Endothelial cell of umbilical vein (primary cell): ENCODE results near the gene C3orf33. TPM values are rescaled to one million over a fixed set of nuclear protein-coding genes. Genes with fewer than 3 reads are reported as not detected.
"Not testable (repeated sequence)": the region's sequence is repeated elsewhere in the genome, so short reads cannot be mapped to it uniquely, and the experiment has no call there.

ENCODE experiments used
- BruUV-seq: library from RNA; stranded (reverse); fragments of 400-500 nt; replicated peaks from 2 replicates; lab custom pipeline; 2021; lab: Mats Ljungman, UMichigan
- CTCF ChIA-PET: fragments of 300-600, 350-600 bp; sonication (Branson Sonifier 250); formaldehyde crosslinking; loops from one replicate; lab custom pipeline; 2021; ENCODE audit warnings: antibody characterized with exemption, inconsistent platforms; lab: Charles Lee
- POLR2A ChIA-PET: fragments of 300-600, 350-600 bp; sonication (Branson Sonifier 250); formaldehyde crosslinking; loops from one replicate; lab custom pipeline; 2021; ENCODE audit warnings: antibody characterized with exemption, inconsistent platforms; lab: Charles Lee
- DNase-seq: peaks from one replicate; pipeline ENCODE4 v3.0.0-alpha.2; 2011; ENCODE audit warnings: low read depth, low spot score
- FAIRE-seq: peaks from 2 replicates; lab custom pipeline; 2011; peaks lifted over from hg19 to GRCh38; lab: Jason Lieb, UNC
- H2AFZ ChIP-seq: 2 replicates; pipeline ENCODE4 v1.6.0; 2012; ENCODE audit warnings: low read depth, low read length, control low read depth, inconsistent platforms
- H3K27ac ChIP-seq: 2 replicates; pipeline ENCODE4 v1.5.1; 2011; ENCODE audit warnings: low read depth, mild to moderate bottlenecking, control low read depth, low read length, moderate library complexity; ENCODE audit not compliant: insufficient read depth
- H3K27me3 ChIP-seq, 2 experiments: 2 replicates each; pipeline versions ENCODE4 v1.6.0 to v1.6.1; 2011; ENCODE audit warnings: low read length in 2 of 2, mixed read lengths in 1 of 2; ENCODE audit not compliant: control insufficient read depth in 2 of 2, insufficient read depth in 2 of 2
- H3K36me3 ChIP-seq, 2 experiments: 2 replicates in 1 of 2; 3 replicates in 1 of 2; pipeline ENCODE4 v1.5.1; 2011; ENCODE audit warnings: low read length in 2 of 2, mild to moderate bottlenecking in 1 of 2, moderate library complexity in 1 of 2; ENCODE audit not compliant: control insufficient read depth in 2 of 2, insufficient read depth in 2 of 2; ENCODE audit errors: extremely low read depth in 1 of 2
- H3K4me1 ChIP-seq: 3 replicates; pipeline ENCODE4 v1.5.1; 2011; ENCODE audit warnings: mild to moderate bottlenecking, low read length; ENCODE audit not compliant: control insufficient read depth, insufficient read depth; ENCODE audit errors: extremely low read depth
- H3K4me2 ChIP-seq: 2 replicates; pipeline ENCODE4 v1.6.1; 2011; ENCODE audit warnings: low read length, control low read depth, mixed read lengths; ENCODE audit not compliant: insufficient read depth
- H3K4me3 ChIP-seq, 3 experiments: fragments of 200-600 bp in 1 of 3; sonication (generic), shearing (Covaris generic) in 1 of 3; replicated peaks in 1 of 3; 2 replicates each; pipeline ENCODE4 v1.5.1; 2011 to 2016; ENCODE audit warnings: control low read depth in 3 of 3, low read length in 3 of 3, mild to moderate bottlenecking in 2 of 3, inconsistent platforms in 1 of 3, low read depth in 1 of 3, moderate library complexity in 1 of 3; ENCODE audit not compliant: insufficient read depth in 1 of 3
- H3K79me2 ChIP-seq: 2 replicates; pipeline ENCODE4 v1.6.0; 2012; ENCODE audit warnings: low read length, inconsistent platforms; ENCODE audit not compliant: control insufficient read depth, insufficient read depth
- H3K9ac ChIP-seq: replicated peaks from 2 replicates; pipeline ENCODE3; 2011; ENCODE audit warnings: low read length, control low read depth; ENCODE audit not compliant: insufficient read depth; ENCODE audit errors: extremely low read depth
- H3K9me1 ChIP-seq: replicated peaks from 3 replicates; pipeline ENCODE4 v1.6.0; 2011; ENCODE audit warnings: mild to moderate bottlenecking, low read length; ENCODE audit not compliant: control insufficient read depth, insufficient read depth; ENCODE audit errors: extremely low read depth
- H3K9me3 ChIP-seq: replicated peaks from 2 replicates; pipeline ENCODE4 v1.5.1; 2012; ENCODE audit warnings: low read length, inconsistent platforms; ENCODE audit not compliant: control insufficient read depth, insufficient read depth
- H4K20me1 ChIP-seq: replicated peaks from 2 replicates; pipeline ENCODE3; 2011; ENCODE audit warnings: mild to moderate bottlenecking, low read length; ENCODE audit not compliant: control insufficient read depth, insufficient read depth; ENCODE audit errors: extremely low read depth
- EZH2 ChIP-seq: IDR thresholded peaks from 2 replicates; pipeline ENCODE4 v1.6.1; 2012; ENCODE audit warnings: borderline replicate concordance, low read depth, mild to moderate bottlenecking, moderate library complexity, low read length, inconsistent platforms; ENCODE audit not compliant: severe bottlenecking
- FOS ChIP-seq: IDR thresholded peaks from 2 replicates; pipeline ENCODE4 v1.6.1; 2011; ENCODE audit warnings: mild to moderate bottlenecking, low read length, moderate library complexity, borderline replicate concordance; ENCODE audit not compliant: insufficient read depth
- GATA2 ChIP-seq: IDR thresholded peaks from 2 replicates; pipeline ENCODE4 v1.7.0; 2011; ENCODE audit warnings: low read depth, mild to moderate bottlenecking, moderate library complexity, mixed read lengths, low read length; ENCODE audit not compliant: insufficient read length, insufficient read depth
- JUN ChIP-seq: IDR thresholded peaks from 2 replicates; pipeline ENCODE4 v1.6.1; 2011; ENCODE audit warnings: borderline replicate concordance, low read depth; ENCODE audit not compliant: insufficient read length, insufficient read depth
- MYC ChIP-seq: IDR thresholded peaks from one replicate; pipeline ENCODE4 v1.6.1; 2011; ENCODE audit warnings: mild to moderate bottlenecking, low read depth, low read length
- POLR2A ChIP-seq: IDR thresholded peaks from 2 replicates; pipeline ENCODE4 v1.6.1; 2012; ENCODE audit warnings: low read depth, mild to moderate bottlenecking, control low read depth, low read length
- POLR2AphosphoS5 ChIP-seq: IDR thresholded peaks from 2 replicates; pipeline ENCODE4 v1.6.1; 2012; ENCODE audit warnings: low read depth, mild to moderate bottlenecking, control low read depth, low read length, moderate library complexity; ENCODE audit not compliant: insufficient read depth
- dilution Hi-C: fragments of 300-500 bp; cut with MboI; formaldehyde crosslinking; loops from one replicate; pipeline ENCODE4 v1.15.0; 2019; ENCODE audit warnings: low sequenced_read_pairs; ENCODE audit not compliant: extremely low pct_ligation_motif_present
- intact Hi-C: fragments of 100-400 bp; cut with micrococcal nuclease; formaldehyde crosslinking; loops from one replicate; pipeline ENCODE4 v1.10.0; 2022
- polyA plus RNA-seq, 4 experiments: library from polyadenylated mRNA; depleted of rRNA in 3 of 4; stranded (reverse) in 3 of 4; unstranded in 1 of 4; fragments of >200 nt; gene quantifications; 2 replicates each; pipeline versions ENCODE4 v1.2.1 to v1.2.3, GENCODE V29; 2011 to 2012; ENCODE audit warnings: missing spikeins in 1 of 4
- total RNA-seq: library from RNA; stranded (reverse); gene quantifications from 2 replicates; pipeline ENCODE4 v1.2.3, GENCODE V29; 2021
- TF ChIP-seq, protein P1 (sequence below), 2 donors: IDR thresholded peaks; 1 replicate in 1 of 2; 2 replicates in 1 of 2; pipeline ENCODE4 v1.5.1; 2011; ENCODE audit warnings: low read length in 2 of 2, mild to moderate bottlenecking in 2 of 2, moderate library complexity in 2 of 2, control low read depth in 1 of 2, inconsistent platforms in 1 of 2, low read depth in 1 of 2; ENCODE audit not compliant: insufficient read depth in 1 of 2; ENCODE audit errors: extremely low read depth in 1 of 2
- TF ChIP-seq, protein P2 (sequence below): IDR thresholded peaks from 2 replicates; pipeline ENCODE4 v1.6.1; 2011; ENCODE audit not compliant: insufficient read depth, insufficient read length

Gene C3orf33
- total and polyA plus RNA-seq, 2 donors (not counting 3 experiments of a cell fraction or from before 2014, with no cell fraction given) = 1.7 to 2.3 TPM

- no peak overlapping the region for H3K4me3 ChIP-seq
- H3K9me1 ChIP-seq = no peaks in the 10 kb centered on the region
- ChIA-PET CTCF (interaction anchor here (1.3 to 2.0 kb wide), 2 partner anchors 9 to 17 kb away, joined by 3 to 24 read pairs; partner anchors contain the start of gene C3orf33), POLR2A (interaction anchor here (0.5 kb wide), 1 partner anchor 14 kb away, joined by 6 read pairs; no protein-coding TSS in a partner anchor)
- no peak for DNase-seq
- BruUV-seq = no TSS peak
- H4K20me1 ChIP-seq = no peaks in the 10 kb centered on the region
- no peak overlapping the region for H3K4me2 ChIP-seq
- H3K79me2 ChIP-seq = no peaks in the 10 kb centered on the region
- no peak overlapping the region for H2AFZ ChIP-seq
- no peak for FAIRE-seq
- no peak overlapping the region for H3K27ac ChIP-seq
- H3K9me3 ChIP-seq = no peaks in the 10 kb centered on the region
- no peak for TF ChIP-seq GATA2
- TF ChIP-seq, protein P1, sequence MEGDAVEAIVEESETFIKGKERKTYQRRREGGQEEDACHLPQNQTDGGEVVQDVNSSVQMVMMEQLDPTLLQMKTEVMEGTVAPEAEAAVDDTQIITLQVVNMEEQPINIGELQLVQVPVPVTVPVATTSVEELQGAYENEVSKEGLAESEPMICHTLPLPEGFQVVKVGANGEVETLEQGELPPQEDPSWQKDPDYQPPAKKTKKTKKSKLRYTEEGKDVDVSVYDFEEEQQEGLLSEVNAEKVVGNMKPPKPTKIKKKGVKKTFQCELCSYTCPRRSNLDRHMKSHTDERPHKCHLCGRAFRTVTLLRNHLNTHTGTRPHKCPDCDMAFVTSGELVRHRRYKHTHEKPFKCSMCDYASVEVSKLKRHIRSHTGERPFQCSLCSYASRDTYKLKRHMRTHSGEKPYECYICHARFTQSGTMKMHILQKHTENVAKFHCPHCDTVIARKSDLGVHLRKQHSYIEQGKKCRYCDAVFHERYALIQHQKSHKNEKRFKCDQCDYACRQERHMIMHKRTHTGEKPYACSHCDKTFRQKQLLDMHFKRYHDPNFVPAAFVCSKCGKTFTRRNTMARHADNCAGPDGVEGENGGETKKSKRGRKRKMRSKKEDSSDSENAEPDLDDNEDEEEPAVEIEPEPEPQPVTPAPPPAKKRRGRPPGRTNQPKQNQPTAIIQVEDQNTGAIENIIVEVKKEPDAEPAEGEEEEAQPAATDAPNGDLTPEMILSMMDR (IDR thresholded peaks at IDR 0.05; ENCODE audit: extremely low read depth in 1 of 2, insufficient read depth in 1 of 2, low read depth in 1 of 2, low read length in 2 of 2) = no peak
- no peak for TF ChIP-seq MYC
- no peak for TF ChIP-seq POLR2AphosphoS5
- TF ChIP-seq FOS = no peak
- TF ChIP-seq, protein P2, sequence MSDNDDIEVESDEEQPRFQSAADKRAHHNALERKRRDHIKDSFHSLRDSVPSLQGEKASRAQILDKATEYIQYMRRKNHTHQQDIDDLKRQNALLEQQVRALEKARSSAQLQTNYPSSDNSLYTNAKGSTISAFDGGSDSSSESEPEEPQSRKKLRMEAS = no peak
- TF ChIP-seq EZH2 = no peak
- no peak for TF ChIP-seq JUN
- TF ChIP-seq POLR2A = no peak
- no peak overlapping the region for H3K9ac ChIP-seq
- no peaks in the 10 kb centered on the region for H3K36me3 ChIP-seq
- H3K4me1 ChIP-seq = no peaks in the 10 kb centered on the region
- intact Hi-C loops = no loop called here
- H3K27me3 ChIP-seq = no peaks in the 10 kb centered on the region
- dilution Hi-C loops = no loop called here
Measured at GRCh38 chr3:155815030-155815545, 9.0 kb upstream of the C3orf33 start.

GRCh38 chr3:155813224-155813623 is 7.1 kb upstream of the C3orf33 start:
- CTCF ChIA-PET = not testable (repeated sequence)

More at GRCh38 chr3:155813224-155813623, 7.1 kb upstream of the C3orf33 start:
- H3K9ac ChIP-seq, FAIRE-seq, H3K9me1 ChIP-seq, H2AFZ ChIP-seq, H3K27ac ChIP-seq, DNase-seq, H3K36me3 ChIP-seq, H3K4me1 ChIP-seq, H3K4me3 ChIP-seq, POLR2A ChIA-PET, dilution Hi-C loops, BruUV-seq, intact Hi-C loops, H3K27me3 ChIP-seq, H3K79me2 ChIP-seq, H4K20me1 ChIP-seq, H3K4me2 ChIP-seq, H3K9me3 ChIP-seq: not testable (repeated sequence)
